ENCODE measurements around the gene NAPEPLD. TPM values are rescaled to one million over a fixed set of nuclear protein-coding genes. Genes with fewer than 3 reads are reported as not detected.

Gene NAPEPLD
- polyA plus RNA-seq, 1 donor from 2014 or later = 8.8 TPM

- H3K36me3 ChIP-seq (ENCODE audit: insufficient read depth, low read length) = no peaks in the 10 kb centered on the region
- H2AFZ ChIP-seq (ENCODE audit: low read depth, low read length) = no peak overlapping the region
- no peak overlapping the region for H3K27ac ChIP-seq (ENCODE audit: low read length)
- H3K9me2 ChIP-seq (ENCODE audit: insufficient read depth, low read length) = no peaks in the 10 kb centered on the region
- no peak overlapping the region for H3K4me3 ChIP-seq (ENCODE audit: low read length)
- no peak overlapping the region for H3K4me2 ChIP-seq (ENCODE audit: low read length)
- H3K9ac ChIP-seq (ENCODE audit: low read length) = no peak overlapping the region
- no peaks in the 10 kb centered on the region for H3K79me2 ChIP-seq (replicated peaks; ENCODE audit: insufficient read depth, low read length)
- no peaks in the 10 kb centered on the region for H3K27me3 ChIP-seq (ENCODE audit: insufficient read depth, low read depth, low read length)
- TF ChIP-seq REST (IDR thresholded peaks at IDR 0.05; ENCODE audit: borderline replicate concordance) = no peak
- no peaks in the 10 kb centered on the region for H3K9me3 ChIP-seq (ENCODE audit: low read length)
- no peaks in the 10 kb centered on the region for H4K20me1 ChIP-seq (ENCODE audit: insufficient read depth)
- no peaks in the 10 kb centered on the region for H3F3A ChIP-seq (ENCODE audit: insufficient read depth, low read length, poor library complexity, severe bottlenecking)
Measured at GRCh38 chr7:103051519-103051918, 97.4 kb downstream of the NAPEPLD start.

Other genes with a start within 250 kb of the NAPEPLD start
- gene LRRC17, start 236.1 kb downstream of the NAPEPLD start, polyA plus RNA-seq = 6.7 and 8.6 TPM in 2 replicates
- 0.57 and 1.7 TPM in 2 replicates for gene FBXL13, start 74.3 kb downstream of the NAPEPLD start, polyA plus RNA-seq
- 26.1 and 28.8 TPM in 2 replicates for gene ARMC10, start 74.0 kb downstream of the NAPEPLD start, polyA plus RNA-seq
- gene PMPCB, start 148.3 kb upstream of the NAPEPLD start, polyA plus RNA-seq = 130 and 138 TPM in 2 replicates
- 26.2 and 29.7 TPM in 2 replicates for gene DNAJC2, start 195.7 kb upstream of the NAPEPLD start, polyA plus RNA-seq
- gene PSMC2, start 198.5 kb upstream of the NAPEPLD start, polyA plus RNA-seq = 192 and 206 TPM in 2 replicates